ENCODE data around the gene SPSB4. TPM values are rescaled to one million over a fixed set of nuclear protein-coding genes. Genes with fewer than 3 reads are reported as not detected.

SPSB4 gene
- total RNA-seq, 1 experiment from 2014 or later = 0.05 TPM

DNA sequence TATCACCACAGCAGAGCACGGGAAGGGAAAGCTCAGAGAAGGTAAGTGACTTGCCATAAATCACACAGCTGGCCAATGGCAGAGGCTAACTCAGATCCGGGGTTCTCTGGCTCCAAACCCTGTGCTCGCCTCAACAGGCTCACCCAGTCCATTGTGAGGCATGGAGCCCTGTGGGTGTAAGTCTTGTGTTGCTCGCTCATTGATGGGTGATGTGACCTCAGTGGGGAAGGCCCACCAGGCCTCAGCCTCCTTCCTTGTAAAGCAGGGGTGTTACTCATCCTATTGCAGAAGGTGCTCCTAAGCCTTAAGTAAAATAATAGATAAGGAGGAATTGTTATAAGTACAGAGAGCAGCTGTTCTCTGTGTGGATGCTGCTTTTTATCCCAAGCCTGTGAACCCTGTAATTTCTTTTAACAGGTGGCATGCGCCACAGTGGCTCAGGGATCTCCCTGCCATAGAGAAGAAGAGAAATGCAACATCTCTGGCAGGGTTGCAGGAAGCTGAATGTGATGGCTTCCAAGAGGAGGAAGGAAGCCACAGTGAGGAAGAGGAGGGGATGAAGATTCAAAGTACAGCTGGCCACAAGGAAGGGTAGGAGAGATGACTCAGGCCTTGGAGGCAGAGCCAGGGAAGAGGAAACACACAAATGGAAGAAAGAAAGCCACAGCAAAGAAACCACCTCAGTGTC lies 30.9 kb upstream of the SPSB4 start:
- H3K27ac ChIP-seq (ENCODE audit: low read length) = no peak overlapping the region
- ChIA-PET CTCF (no interaction called here), POLR2A (interaction anchor here (0.5 kb wide), 1 partner anchor 651 kb away, joined by 5 read pairs; no protein-coding TSS in a partner anchor)
- H3K36me3 ChIP-seq (ENCODE audit: control insufficient read depth, insufficient read depth, low read length) = no peaks in the 10 kb centered on the region
- no TSS peak for BruUV-seq (replicated peaks)
- ATAC-seq (no peak), DNase-seq (ENCODE audit: low read depth, low spot score) (no peak)
- H3K27me3 ChIP-seq (ENCODE audit: control insufficient read depth, insufficient read depth, low read length) = peaks cover 23% of the 10 kb centered on the region
- no peak for TF ChIP-seq SIN3A (IDR thresholded peaks at IDR 0.05; ENCODE audit: borderline replicate concordance, insufficient read depth, low read depth, low read length)
- TF ChIP-seq, protein P1, sequence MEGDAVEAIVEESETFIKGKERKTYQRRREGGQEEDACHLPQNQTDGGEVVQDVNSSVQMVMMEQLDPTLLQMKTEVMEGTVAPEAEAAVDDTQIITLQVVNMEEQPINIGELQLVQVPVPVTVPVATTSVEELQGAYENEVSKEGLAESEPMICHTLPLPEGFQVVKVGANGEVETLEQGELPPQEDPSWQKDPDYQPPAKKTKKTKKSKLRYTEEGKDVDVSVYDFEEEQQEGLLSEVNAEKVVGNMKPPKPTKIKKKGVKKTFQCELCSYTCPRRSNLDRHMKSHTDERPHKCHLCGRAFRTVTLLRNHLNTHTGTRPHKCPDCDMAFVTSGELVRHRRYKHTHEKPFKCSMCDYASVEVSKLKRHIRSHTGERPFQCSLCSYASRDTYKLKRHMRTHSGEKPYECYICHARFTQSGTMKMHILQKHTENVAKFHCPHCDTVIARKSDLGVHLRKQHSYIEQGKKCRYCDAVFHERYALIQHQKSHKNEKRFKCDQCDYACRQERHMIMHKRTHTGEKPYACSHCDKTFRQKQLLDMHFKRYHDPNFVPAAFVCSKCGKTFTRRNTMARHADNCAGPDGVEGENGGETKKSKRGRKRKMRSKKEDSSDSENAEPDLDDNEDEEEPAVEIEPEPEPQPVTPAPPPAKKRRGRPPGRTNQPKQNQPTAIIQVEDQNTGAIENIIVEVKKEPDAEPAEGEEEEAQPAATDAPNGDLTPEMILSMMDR (IDR thresholded peaks at IDR 0.05) = no peak
- no peak for TF ChIP-seq TCF7L2 (IDR thresholded peaks at IDR 0.05; ENCODE audit: low read depth, low read length)
- TF ChIP-seq, protein P2, sequence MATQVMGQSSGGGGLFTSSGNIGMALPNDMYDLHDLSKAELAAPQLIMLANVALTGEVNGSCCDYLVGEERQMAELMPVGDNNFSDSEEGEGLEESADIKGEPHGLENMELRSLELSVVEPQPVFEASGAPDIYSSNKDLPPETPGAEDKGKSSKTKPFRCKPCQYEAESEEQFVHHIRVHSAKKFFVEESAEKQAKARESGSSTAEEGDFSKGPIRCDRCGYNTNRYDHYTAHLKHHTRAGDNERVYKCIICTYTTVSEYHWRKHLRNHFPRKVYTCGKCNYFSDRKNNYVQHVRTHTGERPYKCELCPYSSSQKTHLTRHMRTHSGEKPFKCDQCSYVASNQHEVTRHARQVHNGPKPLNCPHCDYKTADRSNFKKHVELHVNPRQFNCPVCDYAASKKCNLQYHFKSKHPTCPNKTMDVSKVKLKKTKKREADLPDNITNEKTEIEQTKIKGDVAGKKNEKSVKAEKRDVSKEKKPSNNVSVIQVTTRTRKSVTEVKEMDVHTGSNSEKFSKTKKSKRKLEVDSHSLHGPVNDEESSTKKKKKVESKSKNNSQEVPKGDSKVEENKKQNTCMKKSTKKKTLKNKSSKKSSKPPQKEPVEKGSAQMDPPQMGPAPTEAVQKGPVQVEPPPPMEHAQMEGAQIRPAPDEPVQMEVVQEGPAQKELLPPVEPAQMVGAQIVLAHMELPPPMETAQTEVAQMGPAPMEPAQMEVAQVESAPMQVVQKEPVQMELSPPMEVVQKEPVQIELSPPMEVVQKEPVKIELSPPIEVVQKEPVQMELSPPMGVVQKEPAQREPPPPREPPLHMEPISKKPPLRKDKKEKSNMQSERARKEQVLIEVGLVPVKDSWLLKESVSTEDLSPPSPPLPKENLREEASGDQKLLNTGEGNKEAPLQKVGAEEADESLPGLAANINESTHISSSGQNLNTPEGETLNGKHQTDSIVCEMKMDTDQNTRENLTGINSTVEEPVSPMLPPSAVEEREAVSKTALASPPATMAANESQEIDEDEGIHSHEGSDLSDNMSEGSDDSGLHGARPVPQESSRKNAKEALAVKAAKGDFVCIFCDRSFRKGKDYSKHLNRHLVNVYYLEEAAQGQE (IDR thresholded peaks at IDR 0.05; ENCODE audit: insufficient read depth in 1 of 2, low read depth in 2 of 2, low read length in 1 of 2) = no peak
- TF ChIP-seq POLR2AphosphoS5 (IDR thresholded peaks at IDR 0.05; ENCODE audit: low read depth, low read length) = no peak
- no peak overlapping the region for H3K4me3 ChIP-seq (ENCODE audit: low read depth in 2 of 2, low read length in 2 of 2)
- intact Hi-C loops (cut with micrococcal nuclease; ENCODE audit: unreplicated experiment) = no loop called here
- in situ Hi-C loops (cut with HindIII; ENCODE audit: low pct_unique_long_range_greater_than_20kb, low sequenced_read_pairs) = no loop called here
- no peaks in the 10 kb centered on the region for H3K9me3 ChIP-seq (ENCODE audit: control insufficient read depth, insufficient read depth, low read depth, low read length)
- H3K4me1 ChIP-seq (ENCODE audit: control insufficient read depth, insufficient read depth, low read length) = no peaks in the 10 kb centered on the region

DNA sequence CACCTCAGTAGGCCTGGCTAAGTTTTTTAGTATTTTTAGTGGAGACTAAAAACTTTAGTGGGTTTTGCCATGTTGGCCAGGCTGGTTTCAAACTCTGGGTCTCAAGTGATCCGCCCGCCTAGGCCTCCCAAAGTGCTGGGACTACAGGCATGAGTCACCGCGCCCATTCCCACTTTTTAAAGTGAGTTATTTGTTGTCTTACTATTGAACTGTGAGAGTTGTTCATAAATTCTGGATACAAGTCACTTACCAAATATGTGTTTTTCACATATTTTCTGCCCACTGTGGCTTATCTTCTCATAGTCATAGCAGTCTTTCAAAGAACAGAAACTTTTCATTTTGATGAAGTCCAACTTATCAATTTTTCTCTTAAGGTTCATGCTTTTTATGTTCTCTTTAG lies 29.9 kb upstream of the SPSB4 start:
- BruUV-seq (replicated peaks) = no TSS peak
- no peak for ATAC-seq
- no peak for DNase-seq (ENCODE audit: low read depth, low spot score)
- Histone ChIP-seq H3K4me1 (ENCODE audit: control insufficient read depth, insufficient read depth, low read length) (no peaks in the 10 kb centered on the region), H3K27me3 (ENCODE audit: control insufficient read depth, insufficient read depth, low read length) (peaks cover 27% of the 10 kb centered on the region), H3K27ac (ENCODE audit: low read length) (no peak overlapping the region), H3K36me3 (ENCODE audit: control insufficient read depth, insufficient read depth, low read length) (no peaks in the 10 kb centered on the region; the same call in 1 of the 2 replicates), H3K9me3 (ENCODE audit: control insufficient read depth, insufficient read depth, low read depth, low read length) (no peaks in the 10 kb centered on the region), H3K4me3 (ENCODE audit: low read depth in 2 of 2, low read length in 2 of 2) (no peak overlapping the region)
- intact Hi-C loops (cut with micrococcal nuclease; ENCODE audit: unreplicated experiment) (no loop called here), in situ Hi-C loops (cut with HindIII; ENCODE audit: low pct_unique_long_range_greater_than_20kb, low sequenced_read_pairs) (no loop called here)
- TF ChIP-seq TCF7L2 (IDR thresholded peaks at IDR 0.05; ENCODE audit: low read depth, low read length) = no peak
- no peak for TF ChIP-seq SIN3A (IDR thresholded peaks at IDR 0.05; ENCODE audit: borderline replicate concordance, insufficient read depth, low read depth, low read length)
- no peak for TF ChIP-seq POLR2AphosphoS5 (IDR thresholded peaks at IDR 0.05; ENCODE audit: low read depth, low read length)
- TF ChIP-seq, protein P2 (IDR thresholded peaks at IDR 0.05; ENCODE audit: insufficient read depth in 1 of 2, low read depth in 2 of 2, low read length in 1 of 2) = no peak
- TF ChIP-seq, protein P1 (IDR thresholded peaks at IDR 0.05) = no peak
- POLR2A ChIA-PET = no interaction called here
- CTCF ChIA-PET = no interaction called here
